SK-N-MC (cell line): ENCODE measurements around the gene TYW1.
"Not testable (repeated sequence)": the region's sequence is repeated elsewhere in the genome, so short reads cannot be mapped to it uniquely, and the experiment has no call there.

ENCODE experiments used
- EZH2 ChIP-seq: fragments of 200-600 bp; sonication (generic); IDR thresholded peaks from one replicate; pipeline ENCODE4 v1.6.1; 2017; ENCODE audit warnings: antibody characterized with exemption
- POLR2AphosphoS5 ChIP-seq: IDR thresholded peaks from 2 replicates; pipeline ENCODE4 v1.6.1; 2012; ENCODE audit warnings: mild to moderate bottlenecking, low read depth, low read length, borderline replicate concordance

- not testable (repeated sequence) for TF ChIP-seq POLR2AphosphoS5, EZH2
Measured at GRCh38 chr7:67185660-67186129, 189.1 kb downstream of the TYW1 start.
